Measurements from ENCODE around the gene TAF6L.
"Not testable (repeated sequence)": the region's sequence is repeated elsewhere in the genome, so short reads cannot be mapped to it uniquely, and the experiment has no call there.

TAF6L gene

GRCh38 chr11:62816557-62816956, 45.4 kb downstream of the TAF6L start:
- no peak overlapping the region for H3K27ac ChIP-seq
- TF ChIP-seq CTCF (conservative IDR thresholded peaks at IDR 0.05) (no peak), ZFX (IDR thresholded peaks at IDR 0.05) (no peak)

- H3K27ac ChIP-seq, result no peak overlapping the region
- TF ChIP-seq ZFX (IDR thresholded peaks at IDR 0.05), result no peak
- no peak for TF ChIP-seq CTCF (conservative IDR thresholded peaks at IDR 0.05)
Measured at GRCh38 chr11:62817129-62817528, 45.9 kb downstream of the TAF6L start.

- no peak overlapping the region for H3K27ac ChIP-seq
- TF ChIP-seq CTCF (conservative IDR thresholded peaks at IDR 0.05) (no peak), ZFX (IDR thresholded peaks at IDR 0.05) (no peak)
Measured at GRCh38 chr11:62823677-62824076, 52.5 kb downstream of the TAF6L start.

- H3K27ac ChIP-seq, result not testable (repeated sequence)
Measured at GRCh38 chr11:62828130-62828529, 56.9 kb downstream of the TAF6L start.

GRCh38 chr11:62830904-62831519, 59.8 kb downstream of the TAF6L start:
- H3K27ac ChIP-seq, result peak overlapping the region; percentile 73
- TF ChIP-seq CTCF (conservative IDR thresholded peaks at IDR 0.05), result no peak
- no peak for TF ChIP-seq ZFX (IDR thresholded peaks at IDR 0.05)

GRCh38 chr11:62831520-62832335, 60.5 kb downstream of the TAF6L start, which contains the start of gene STX5:
Gene STX5, minus strand, starts transcription at chr11:62832051. Its CDS starts 808 bp downstream, at chr11:62831243.
- H3K27ac ChIP-seq, result peak within 1 kb of the TSS; percentile 73
- TF ChIP-seq ZFX (IDR thresholded peaks at IDR 0.05) (no peak), CTCF (conservative IDR thresholded peaks at IDR 0.05) (no peak)

- no peak for TF ChIP-seq CTCF (conservative IDR thresholded peaks at IDR 0.05)
- no peak for TF ChIP-seq ZFX (IDR thresholded peaks at IDR 0.05)
Measured at GRCh38 chr11:62832336-62833234, 61.4 kb downstream of the TAF6L start, which contains the start of gene TEX54. Gene TEX54, minus strand, starts transcription at chr11:62832841.

More at GRCh38 chr11:62832336-62833234, 61.4 kb downstream of the TAF6L start, which contains the start of gene TEX54:
- H3K27ac ChIP-seq, result peak within 1 kb of the TSS; percentile 73

Data from C4-2B (cell line).